ENCODE data around the gene SKI.

Gene SKI

GRCh38 chr1:2345297-2346075 is 117.4 kb downstream of the SKI start:
- no peak for DNase-seq

GRCh38 chr1:2346691-2347408 is 118.7 kb downstream of the SKI start:
- no peak for DNase-seq

GRCh38 chr1:2347409-2347785 is 119.3 kb downstream of the SKI start:
- no peak for DNase-seq

GRCh38 chr1:2347896-2348295 is 119.8 kb downstream of the SKI start:
- DNase-seq, result no peak

- no peak for DNase-seq
Measured at GRCh38 chr1:2348346-2349325, 120.5 kb downstream of the SKI start.

- DNase-seq, result no peak
Measured at GRCh38 chr1:2349806-2350205, 121.7 kb downstream of the SKI start.

- DNase-seq, result no peak
Measured at GRCh38 chr1:2350501-2350900, 122.4 kb downstream of the SKI start.

- no peak for DNase-seq
Measured at GRCh38 chr1:2350911-2351655, 123.0 kb downstream of the SKI start.

GRCh38 chr1:2351723-2352122 is 123.6 kb downstream of the SKI start:
- no peak for DNase-seq

- no peak for DNase-seq
Measured at GRCh38 chr1:2352341-2352896, 124.3 kb downstream of the SKI start.

GRCh38 chr1:2352897-2353550 is 124.9 kb downstream of the SKI start:
- no peak for DNase-seq

- no peak for DNase-seq
Measured at GRCh38 chr1:2353551-2354438, 125.7 kb downstream of the SKI start.

- DNase-seq, result no peak
Measured at GRCh38 chr1:2354511-2355372, 126.6 kb downstream of the SKI start.

GRCh38 chr1:2355373-2356261 is 127.5 kb downstream of the SKI start:
- DNase-seq, result no peak

- no peak for DNase-seq
Measured at GRCh38 chr1:2356401-2356800, 128.3 kb downstream of the SKI start.

GRCh38 chr1:2356911-2357845 is 129.1 kb downstream of the SKI start:
- DNase-seq, result no peak

- DNase-seq, result no peak
Measured at GRCh38 chr1:2358072-2358471, 130.0 kb downstream of the SKI start.
